Measurements from ENCODE around the gene ATR.
"Not testable (repeated sequence)": the region's sequence is repeated elsewhere in the genome, so short reads cannot be mapped to it uniquely, and the experiment has no call there.

Gene ATR

GRCh38 chr3:142592268-142592667 lies 13.7 kb upstream of the ATR start:
- DNase-seq = not testable (repeated sequence)

- DNase-seq = no peak
These were observed 10.2 kb upstream of the ATR start for GRCh38 chr3:142588703-142589102.

- peak; percentile 67 for DNase-seq
These were observed 8.4 kb upstream of the ATR start for GRCh38 chr3:142586803-142587406.

GRCh38 chr3:142581070-142581469 lies 2.5 kb upstream of the ATR start:
- DNase-seq = not testable (repeated sequence)

GRCh38 chr3:142580061-142580423 lies 1.5 kb upstream of the ATR start:
- DNase-seq = no peak

GRCh38 chr3:142577696-142578328 lies 721 bp downstream of the ATR start:
- no peak for DNase-seq

- DNase-seq = no peak
These were observed 1.7 kb downstream of the ATR start for GRCh38 chr3:142576792-142577191.

GRCh38 chr3:142574665-142575064 lies 3.9 kb downstream of the ATR start:
- DNase-seq = no peak

GRCh38 chr3:142574223-142574622 lies 4.3 kb downstream of the ATR start:
- not testable (repeated sequence) for DNase-seq

GRCh38 chr3:142569422-142569821 lies 9.1 kb downstream of the ATR start:
- DNase-seq = not testable (repeated sequence)

GRCh38 chr3:142568393-142569017 lies 10.0 kb downstream of the ATR start:
- DNase-seq = no peak

GRCh38 chr3:142566096-142566495 lies 12.4 kb downstream of the ATR start:
- DNase-seq = no peak

- DNase-seq = no peak
These were observed 15.0 kb downstream of the ATR start for GRCh38 chr3:142563496-142563997.

GRCh38 chr3:142560118-142560517 lies 18.4 kb downstream of the ATR start:
- DNase-seq = no peak

GRCh38 chr3:142553741-142554140 lies 24.8 kb downstream of the ATR start:
- DNase-seq = no peak

- not testable (repeated sequence) for DNase-seq
These were observed 26.0 kb downstream of the ATR start for GRCh38 chr3:142552579-142552978.

GRCh38 chr3:142549986-142550385 lies 28.5 kb downstream of the ATR start:
- DNase-seq = no peak

GRCh38 chr3:142543307-142543706 lies 35.2 kb downstream of the ATR start:
- no peak for DNase-seq

- DNase-seq = no peak
These were observed 36.5 kb downstream of the ATR start for GRCh38 chr3:142542054-142542453.

GRCh38 chr3:142536519-142536918 lies 42.0 kb downstream of the ATR start:
- no peak for DNase-seq

GRCh38 chr3:142534543-142534942 lies 44.0 kb downstream of the ATR start:
- DNase-seq = no peak

GRCh38 chr3:142530296-142530695 lies 48.2 kb downstream of the ATR start:
- DNase-seq = no peak

- no peak for DNase-seq
These were observed 54.5 kb downstream of the ATR start for GRCh38 chr3:142523921-142524566.

- no peak for DNase-seq
These were observed 69.5 kb downstream of the ATR start for GRCh38 chr3:142509079-142509478.

Measured in midbrain (tissue), 1 donor.